WTC11 (cell line): ENCODE measurements around the gene GPR156. TPM values are rescaled to one million over a fixed set of nuclear protein-coding genes. Genes with fewer than 3 reads are reported as not detected.
A peak's percentile ranks its signal among the peaks of the same experiment; 100 is the strongest.

ENCODE experiments used
- ATAC-seq: fragments of 200-7000 bp; cut with Tn5 transposase; 2 replicates; pipeline ENCODE4 v1.10.0; 2021; ENCODE audit warnings: mild to moderate bottlenecking, moderate library complexity
- CTCF ChIA-PET: fragments of 300-600 bp; sonication (Branson Sonifier 250); formaldehyde crosslinking; loops from one replicate; lab custom pipeline; 2021; ENCODE audit warnings: antibody characterized with exemption; lab: Charles Lee
- POLR2A ChIA-PET: fragments of 350-600 bp; sonication (Branson Sonifier 250); formaldehyde crosslinking; loops from one replicate; lab custom pipeline; 2021; ENCODE audit warnings: antibody characterized with exemption; lab: Charles Lee
- DNase-seq: peaks from one replicate; pipeline ENCODE4 v3.0.0; 2021; ENCODE audit warnings: low spot score
- H3K27ac Mint-ChIP-seq: 2 replicates; pipeline ENCODE4 v1.8.0; 2021; ENCODE audit warnings: mixed read lengths
- H3K27me3 Mint-ChIP-seq: 2 replicates; pipeline ENCODE4 v1.8.0; 2021; ENCODE audit warnings: low read depth, mild to moderate bottlenecking, moderate library complexity, mixed read lengths
- H3K36me3 Mint-ChIP-seq: 2 replicates; pipeline ENCODE4 v1.8.0; 2021; ENCODE audit warnings: mixed read lengths
- H3K4me1 Mint-ChIP-seq: 2 replicates; pipeline ENCODE4 v1.8.0; 2022; ENCODE audit warnings: mixed read lengths
- H3K4me3 Mint-ChIP-seq: 2 replicates; pipeline ENCODE4 v1.8.0; 2021; ENCODE audit warnings: mild to moderate bottlenecking, moderate library complexity, mixed read lengths
- H3K9me3 Mint-ChIP-seq: 2 replicates; pipeline ENCODE4 v1.8.0; 2021; ENCODE audit warnings: mixed read lengths
- FOXJ3 ChIP-seq: sonication (generic); formaldehyde crosslinking; IDR thresholded peaks from 2 replicates; pipeline ENCODE4 v1.9.0; 2021; ENCODE audit warnings: missing genetic modification reagents, mild to moderate bottlenecking, borderline replicate concordance
- GTF2I ChIP-seq: fragments of 250-450 bp; sonication (Bioruptor Pico); conservative IDR thresholded peaks from 2 replicates; pipeline ENCODE4 v1.4.0; 2021; ENCODE audit warnings: mild to moderate bottlenecking
- HMGA2 ChIP-seq: fragments of 250-450 bp; sonication (Bioruptor Pico); IDR thresholded peaks from 2 replicates; pipeline ENCODE4 v1.4.0; 2021; ENCODE audit warnings: mild to moderate bottlenecking, moderate library complexity
- IRF2 ChIP-seq: sonication (generic); formaldehyde crosslinking; IDR thresholded peaks from 2 replicates; pipeline ENCODE4 v1.8.0; 2022; ENCODE audit warnings: low read depth, missing genetic modification reagents, borderline replicate concordance
- JUN ChIP-seq: sonication (generic); formaldehyde crosslinking; IDR thresholded peaks from 2 replicates; pipeline ENCODE4 v1.8.0; 2023; ENCODE audit warnings: mild to moderate bottlenecking, missing genetic modification reagents
- NFE2L1 ChIP-seq: sonication (generic); formaldehyde crosslinking; IDR thresholded peaks from 2 replicates; pipeline ENCODE4 v1.8.1; 2023; ENCODE audit warnings: missing genetic modification reagents
- NFYB ChIP-seq: sonication (generic); formaldehyde crosslinking; conservative IDR thresholded peaks from 2 replicates; pipeline ENCODE4 v1.8.0; 2022; ENCODE audit warnings: low read depth, missing genetic modification reagents
- NR3C1 ChIP-seq: sonication (generic); formaldehyde crosslinking; conservative IDR thresholded peaks from 2 replicates; pipeline ENCODE4 v1.8.1; 2023; ENCODE audit warnings: low read depth, mild to moderate bottlenecking, missing genetic modification reagents
- RORB ChIP-seq: fragments of 250-450 bp; sonication (Bioruptor Pico); IDR thresholded peaks from 2 replicates; pipeline ENCODE4 v1.9.0; 2021; ENCODE audit warnings: mild to moderate bottlenecking
- SP1 ChIP-seq: sonication (generic); formaldehyde crosslinking; conservative IDR thresholded peaks from 2 replicates; pipeline ENCODE4 v1.8.1; 2022; ENCODE audit warnings: missing genetic modification reagents
- TP53 ChIP-seq: sonication (generic); formaldehyde crosslinking; IDR thresholded peaks from 2 replicates; pipeline ENCODE4 v1.8.1; 2023; ENCODE audit warnings: mild to moderate bottlenecking, missing genetic modification reagents
- ZBTB21 ChIP-seq: sonication (generic); formaldehyde crosslinking; IDR thresholded peaks from 2 replicates; pipeline ENCODE4 v1.8.1; 2023; ENCODE audit warnings: mild to moderate bottlenecking, missing genetic modification reagents, borderline replicate concordance
- ZNF219 ChIP-seq: sonication (generic); formaldehyde crosslinking; IDR thresholded peaks from 2 replicates; pipeline ENCODE4 v1.8.0; 2023; ENCODE audit warnings: missing genetic modification reagents, mild to moderate bottlenecking, borderline replicate concordance
- ZNF281 ChIP-seq: sonication (generic); formaldehyde crosslinking; IDR thresholded peaks from 2 replicates; pipeline ENCODE4 v1.8.0; 2023; ENCODE audit warnings: mild to moderate bottlenecking, missing genetic modification reagents
- ZNF317 ChIP-seq: sonication (generic); formaldehyde crosslinking; IDR thresholded peaks from 2 replicates; pipeline ENCODE4 v1.8.1; 2023; ENCODE audit warnings: low read depth, mild to moderate bottlenecking, moderate library complexity, missing genetic modification reagents, borderline replicate concordance
- ZNF671 ChIP-seq: fragments of 250-450 bp; sonication (Bioruptor Pico); IDR thresholded peaks from 2 replicates; pipeline ENCODE4 v1.8.0; 2021; ENCODE audit warnings: mild to moderate bottlenecking
- total RNA-seq: library from RNA; stranded (reverse); gene quantifications from 3 replicates; pipeline ENCODE4 v1.2.3, GENCODE V29; 2021

The GPR156 gene
- total RNA-seq, 1 experiment from 2014 or later: 0.72 TPM

- Mint-ChIP-seq H3K4me3 (no peak overlapping the region), H3K9me3 (peaks cover 56% of the 10 kb centered on the region), H3K4me1 (peaks cover 2% of the 10 kb centered on the region), H3K36me3 (peaks cover 23% of the 10 kb centered on the region), H3K27me3 (no peaks in the 10 kb centered on the region; the same call in 1 of the 2 replicates), H3K27ac (no peak overlapping the region)
- CTCF ChIA-PET: no interaction called here
- DNase-seq: no peak
- TF ChIP-seq JUN (CRISPR knock-in tag): no peak
- TF ChIP-seq ZNF317 (CRISPR knock-in tag): peak; percentile 91; the same call in 1 of the 2 replicates
- POLR2A ChIA-PET: no interaction called here
- no peak for ATAC-seq
These were observed 27.0 kb downstream of the GPR156 start for GRCh38 chr3:120258009-120258408.

GRCh38 chr3:120245386-120245785, 39.6 kb downstream of the GPR156 start:
- ChIA-PET CTCF (interaction anchor here (0.9 to 3.2 kb wide), 7 partner anchors 104 to 354 kb away, joined by 4 to 52 read pairs (median 5); partner anchors contain the start of gene LRRC58), POLR2A (interaction anchor here (0.5 kb wide), 1 partner anchor 296 kb away, joined by 3 read pairs; no protein-coding TSS in a partner anchor)
- H3K9me3 Mint-ChIP-seq: peaks cover under 1% of the 10 kb centered on the region; the same call in 1 of the 2 replicates
- TF ChIP-seq HMGA2 (CRISPR knock-in tag) (no peak), TP53 (CRISPR knock-in tag) (no peak)
- peaks cover 4% of the 10 kb centered on the region; the same call in 1 of the 2 replicates for H3K27me3 Mint-ChIP-seq
- no peaks in the 10 kb centered on the region for H3K36me3 Mint-ChIP-seq
- ATAC-seq: no peak
- no peak overlapping the region for H3K27ac Mint-ChIP-seq
- no peak for DNase-seq
- no peak overlapping the region for H3K4me3 Mint-ChIP-seq
- H3K4me1 Mint-ChIP-seq: no peaks in the 10 kb centered on the region

GRCh38 chr3:120244834-120245225, 40.2 kb downstream of the GPR156 start:
- ChIA-PET POLR2A (interaction anchor here (0.5 to 0.6 kb wide), 2 partner anchors 104 to 295 kb away, joined by 3 read pairs; no protein-coding TSS in a partner anchor), CTCF (interaction anchor here (0.7 to 3.2 kb wide), 10 partner anchors 97 to 353 kb away, joined by 3 to 52 read pairs (median 4); partner anchors contain the start of gene LRRC58)
- peaks cover 4% of the 10 kb centered on the region; the same call in 1 of the 2 replicates for H3K27me3 Mint-ChIP-seq
- ATAC-seq (peak; percentile 17), DNase-seq (no peak)
- H3K4me1 Mint-ChIP-seq: no peaks in the 10 kb centered on the region
- no peaks in the 10 kb centered on the region for H3K36me3 Mint-ChIP-seq
- H3K27ac Mint-ChIP-seq: no peak overlapping the region
- TF ChIP-seq NR3C1 (CRISPR knock-in tag) (no peak), ZNF671 (CRISPR knock-in tag) (no peak), NFYB (no peak), SP1 (CRISPR knock-in tag) (no peak), NFE2L1 (CRISPR knock-in tag) (no peak), IRF2 (CRISPR knock-in tag) (no peak), ZBTB21 (CRISPR knock-in tag) (no peak), ZNF219 (CRISPR knock-in tag) (no peak), ZNF281 (no peak), FOXJ3 (CRISPR knock-in tag) (no peak), RORB (no peak)
- H3K4me3 Mint-ChIP-seq: no peak overlapping the region
- H3K9me3 Mint-ChIP-seq: no peaks in the 10 kb centered on the region

- Mint-ChIP-seq H3K36me3 (no peaks in the 10 kb centered on the region), H3K27me3 (peaks cover 4% of the 10 kb centered on the region; the same call in 1 of the 2 replicates), H3K4me3 (no peak overlapping the region), H3K27ac (no peak overlapping the region), H3K4me1 (no peaks in the 10 kb centered on the region), H3K9me3 (no peaks in the 10 kb centered on the region)
- ATAC-seq: no peak
- ChIA-PET CTCF (interaction anchor here (1.2 kb wide), 1 partner anchor 178 kb away, joined by 3 read pairs; no protein-coding TSS in a partner anchor), POLR2A (no interaction called here)
- no peak for DNase-seq
- TF ChIP-seq ZNF281 (no peak), GTF2I (no peak)
These were observed 45.4 kb downstream of the GPR156 start for GRCh38 chr3:120239644-120240043.
